GM19455 (cell line): Measurements from ENCODE around the gene MIDN.

Experiments used
- ATAC-seq: cut with Tn5 transposase; IDR thresholded peaks from one replicate; pipeline ENCODE4 v1.9.1; 2021; ENCODE audit not compliant: unreplicated experiment

MIDN gene

GRCh38 chr19:1269065-1269477, 20.7 kb downstream of the MIDN start, which contains the start of gene CIRBP:
Gene CIRBP, plus strand, starts transcription at chr19:1269332. Its CDS starts 1,602 bp downstream, at chr19:1270934.
- ATAC-seq = peak; percentile 48

DNA sequence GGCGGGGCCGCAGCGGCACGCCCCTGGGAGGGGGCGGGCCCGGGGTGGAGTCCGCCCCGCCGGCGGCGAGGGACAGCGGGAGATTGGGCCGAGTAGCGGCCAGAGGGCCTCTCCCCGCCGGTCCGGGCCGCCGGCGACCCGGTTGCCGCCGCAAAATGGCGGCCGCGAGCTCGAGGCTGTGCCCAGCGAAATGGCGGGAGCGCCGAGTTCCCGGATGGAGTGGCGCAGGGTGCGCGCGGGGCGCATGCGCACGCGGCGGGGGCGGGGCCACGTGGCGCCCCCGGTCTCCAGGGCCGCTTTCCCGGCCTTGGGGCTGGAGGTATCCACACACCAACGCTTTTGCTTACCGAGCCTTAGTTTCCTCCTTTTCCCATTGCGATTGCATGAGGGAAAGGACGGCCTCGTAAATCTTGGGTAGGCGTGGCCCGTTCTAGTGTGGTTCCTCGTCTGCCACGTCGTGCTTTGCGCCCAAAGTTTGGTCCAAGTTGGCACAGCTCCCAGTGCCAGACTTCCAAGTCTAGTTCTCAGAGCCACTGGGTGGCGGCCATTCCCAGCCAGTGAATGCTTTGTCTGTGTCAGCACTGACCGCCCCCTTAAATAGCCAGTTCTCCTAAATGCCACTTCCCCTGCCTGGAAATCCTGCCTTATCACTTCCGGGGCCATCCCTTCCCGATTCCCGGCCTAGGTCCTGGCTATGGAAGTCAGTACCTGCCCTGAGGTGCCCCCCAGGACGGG, 21.3 kb downstream of the MIDN start:
- ATAC-seq = peak; percentile 18

- ATAC-seq = no peak
Observed at GRCh38 chr19:1270213-1270853, 21.9 kb downstream of the MIDN start.

GRCh38 chr19:1270854-1271527, 22.6 kb downstream of the MIDN start:
- no peak for ATAC-seq

DNA sequence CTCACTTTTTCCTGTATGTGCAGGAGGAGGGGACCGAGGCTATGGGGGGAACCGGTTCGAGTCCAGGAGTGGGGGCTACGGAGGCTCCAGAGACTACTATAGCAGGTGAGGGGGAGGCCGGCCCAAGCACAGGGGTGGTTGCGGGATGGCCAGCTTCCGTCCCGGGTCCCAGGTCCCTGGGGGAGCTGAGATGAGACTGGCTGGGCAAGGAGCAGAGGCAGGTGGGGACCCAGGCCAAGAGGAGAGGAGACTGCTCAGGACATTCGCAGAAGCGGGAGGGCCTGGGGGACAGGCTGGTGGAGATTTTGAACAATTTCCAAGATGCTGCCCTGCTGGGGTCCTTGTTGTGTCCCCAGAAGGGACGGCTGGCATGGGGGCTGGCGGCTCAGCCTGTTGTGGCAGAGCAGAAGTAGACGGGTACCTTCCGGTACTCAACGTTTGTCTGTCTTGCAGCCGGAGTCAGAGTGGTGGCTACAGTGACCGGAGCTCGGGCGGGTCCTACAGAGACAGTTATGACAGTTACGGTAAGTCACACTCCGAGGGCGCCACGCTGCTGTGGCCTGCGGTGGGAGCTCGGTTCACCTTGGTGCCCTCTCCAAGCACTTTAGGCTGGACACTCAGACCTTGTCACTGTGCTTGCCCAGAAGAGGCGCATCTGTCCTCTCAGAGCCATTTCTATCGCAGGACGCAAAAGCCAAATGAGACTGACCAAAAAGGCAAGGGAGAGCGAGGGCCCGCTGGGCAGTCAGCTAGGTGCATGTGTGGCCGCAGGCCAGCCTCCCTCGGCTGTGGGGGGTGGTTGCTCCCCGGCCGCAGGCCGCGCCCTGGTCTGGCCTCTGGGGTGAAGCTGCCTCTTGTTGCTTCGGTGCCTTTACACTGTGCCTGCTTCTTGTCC, 23.4 kb downstream of the MIDN start:
- ATAC-seq = no peak

GRCh38 chr19:1272423-1273262, 24.3 kb downstream of the MIDN start:
- no peak for ATAC-seq

- no peak for ATAC-seq
Observed at GRCh38 chr19:1273263-1274041, 25.1 kb downstream of the MIDN start.

- ATAC-seq = no peak
Observed at GRCh38 chr19:1274081-1274851, 25.9 kb downstream of the MIDN start.

GRCh38 chr19:1274852-1275259, 26.5 kb downstream of the MIDN start:
- no peak for ATAC-seq

GRCh38 chr19:1275260-1275975, 27.0 kb downstream of the MIDN start, which contains the start of gene FAM174C:
Gene FAM174C, plus strand, starts transcription at chr19:1275530. Its CDS starts 20 bp downstream, at chr19:1275550.
- ATAC-seq = peak; percentile 71

DNA sequence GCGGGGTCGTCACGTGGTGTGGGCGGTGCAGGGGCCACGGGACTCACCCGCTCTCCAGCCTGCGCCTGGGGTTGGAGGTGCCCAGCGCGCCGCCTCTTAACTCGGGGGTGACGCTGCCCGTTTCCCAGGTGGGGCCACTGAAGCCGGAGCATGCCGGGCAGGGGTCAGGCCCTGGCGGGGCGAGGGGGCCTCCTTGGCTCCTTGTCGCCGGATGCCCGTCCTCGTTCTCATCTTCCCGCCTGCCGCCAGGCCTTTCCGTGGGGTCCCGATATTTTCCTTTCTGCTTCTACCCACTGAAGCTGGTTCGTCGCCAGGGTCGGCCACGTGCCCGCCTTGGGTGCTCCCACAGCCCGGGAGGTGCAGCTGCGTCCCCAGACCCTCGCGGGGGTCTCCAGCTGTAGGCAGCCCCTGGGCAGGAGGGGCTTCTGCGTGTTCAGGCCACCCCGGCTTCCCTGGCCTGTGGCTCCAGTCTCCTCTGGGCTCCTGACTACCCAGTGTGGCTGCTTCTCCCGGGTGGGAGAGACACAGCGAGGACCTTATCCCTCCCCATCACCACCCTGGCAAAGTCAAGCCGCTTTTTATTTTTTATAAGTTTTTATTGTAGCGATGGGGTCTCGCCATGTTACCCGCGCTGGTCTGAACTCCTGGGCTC, 27.7 kb downstream of the MIDN start:
- no peak for ATAC-seq

DNA sequence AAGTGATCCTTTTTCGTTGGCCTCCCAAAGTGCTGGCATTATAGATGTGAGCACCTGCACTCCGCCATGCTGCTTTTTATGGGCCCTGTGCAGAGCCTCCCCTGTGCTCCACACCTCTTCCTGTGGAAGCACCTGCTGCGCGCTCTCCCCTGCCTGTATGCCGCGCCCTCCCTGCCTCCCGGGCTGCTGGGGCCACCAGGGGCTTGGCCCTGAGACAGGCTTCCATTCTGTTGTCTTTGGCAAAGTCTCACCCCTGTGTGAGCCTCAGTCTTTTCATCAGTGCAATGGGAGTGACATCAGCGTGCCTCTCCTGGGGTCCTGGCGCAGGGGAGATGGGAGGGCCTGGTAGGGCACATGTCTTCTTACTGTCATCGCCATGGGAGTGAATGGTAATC, 28.2 kb downstream of the MIDN start:
- no peak for ATAC-seq

GRCh38 chr19:1277061-1277460, 28.7 kb downstream of the MIDN start:
- no peak for ATAC-seq

DNA sequence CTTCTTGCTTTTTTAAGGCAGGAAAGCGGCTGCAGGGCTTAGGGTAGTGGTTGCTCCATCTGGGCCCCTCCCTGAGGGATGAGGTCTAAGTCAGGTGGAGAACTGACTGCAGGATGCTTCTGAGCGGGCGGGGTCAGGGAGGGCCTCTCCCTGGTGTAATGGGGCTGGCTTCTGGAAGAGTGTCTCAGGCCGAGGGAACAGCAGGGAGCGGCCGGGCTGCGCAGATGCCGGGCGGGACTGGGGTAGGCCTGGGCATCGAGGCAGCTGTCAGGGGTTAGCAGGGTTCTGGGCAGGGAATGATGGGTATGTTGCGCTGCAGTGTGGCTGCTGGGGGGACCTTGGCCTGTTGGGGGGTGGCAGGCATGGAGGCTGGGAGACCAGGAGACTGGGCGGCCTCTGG, 29.7 kb downstream of the MIDN start:
- no peak for ATAC-seq

GRCh38 chr19:1278713-1279660, 30.6 kb downstream of the MIDN start:
- ATAC-seq = no peak

GRCh38 chr19:1279782-1280341, 31.5 kb downstream of the MIDN start:
- ATAC-seq = no peak
